Forelimb muscle (tissue), 1 donor: ENCODE data around the gene CGREF1. TPM values are rescaled to one million over a fixed set of nuclear protein-coding genes. Genes with fewer than 3 reads are reported as not detected.

Experiments used
- polyA plus RNA-seq: library from polyadenylated mRNA; unstranded; fragments of 120-200 nt; gene quantifications from one replicate; pipeline ENCODE4 v1.2.1, GENCODE V29; 2013; ENCODE audit not compliant: insufficient read length

CGREF1 gene
- polyA plus RNA-seq, 1 donor, result 1.0 TPM

Other genes with a start within 250 kb of the CGREF1 start
- gene MAPRE3, start 148.5 kb downstream of the CGREF1 start, polyA plus RNA-seq, result 28.0 TPM
- gene TMEM214, start 86.2 kb downstream of the CGREF1 start, polyA plus RNA-seq, result 68.0 TPM
- gene AGBL5, start 67.5 kb downstream of the CGREF1 start, polyA plus RNA-seq, result 17.2 TPM
- 228 TPM for gene OST4, start 47.5 kb downstream of the CGREF1 start, polyA plus RNA-seq
- gene EMILIN1, start 40.5 kb downstream of the CGREF1 start, polyA plus RNA-seq, result 61.4 TPM
- 1.9 TPM for gene KHK, start 32.4 kb downstream of the CGREF1 start, polyA plus RNA-seq
- gene ABHD1, start 4.7 kb upstream of the CGREF1 start, polyA plus RNA-seq, result 0.49 TPM
- gene PREB, start 15.5 kb upstream of the CGREF1 start, polyA plus RNA-seq, result 35.4 TPM
- gene PRR30, start 20.3 kb upstream of the CGREF1 start, polyA plus RNA-seq, result not detected
- gene TCF23, start 29.9 kb upstream of the CGREF1 start, polyA plus RNA-seq, result 0.49 TPM
- gene ATRAID, start 92.9 kb upstream of the CGREF1 start, polyA plus RNA-seq, result 85.3 TPM
- 19.3 TPM for gene SLC5A6, start 93.1 kb upstream of the CGREF1 start, polyA plus RNA-seq
- gene CAD, start 98.2 kb upstream of the CGREF1 start, polyA plus RNA-seq, result 26.9 TPM
- gene SLC30A3, start 143.9 kb upstream of the CGREF1 start, polyA plus RNA-seq, result 0.85 TPM
- gene DNAJC5G, start 156.3 kb upstream of the CGREF1 start, polyA plus RNA-seq, result 0.24 TPM
- 105 TPM for gene TRIM54, start 163.3 kb upstream of the CGREF1 start, polyA plus RNA-seq
- 1.9 TPM for gene UCN, start 189.3 kb upstream of the CGREF1 start, polyA plus RNA-seq
- gene MPV17, start 204.0 kb upstream of the CGREF1 start, polyA plus RNA-seq, result 44.9 TPM
- gene GTF3C2, start 237.6 kb upstream of the CGREF1 start, polyA plus RNA-seq, result 27.0 TPM